DOHH2 (cell line): Measurements from ENCODE around the gene RAET1E.

ENCODE experiments used
- H3F3A ChIP-seq: fragments of 200-600 bp; sonication (generic), shearing (Covaris generic); 2 replicates; pipeline ENCODE4 v1.6.0; 2016; ENCODE audit warnings: antibody characterized with exemption, mild to moderate bottlenecking; ENCODE audit not compliant: control insufficient read depth, insufficient read depth
- H3K27ac ChIP-seq: fragments of 200-600 bp; sonication (generic); 2 replicates; pipeline ENCODE4 v1.5.1; 2014; ENCODE audit warnings: low read depth, mild to moderate bottlenecking, low read length, moderate library complexity
- H3K27me3 ChIP-seq: fragments of 200-600 bp; sonication (generic); 2 replicates; pipeline ENCODE4 v1.6.1; 2014; ENCODE audit warnings: mild to moderate bottlenecking, low read length, mixed read lengths; ENCODE audit not compliant: control insufficient read depth
- H3K36me3 ChIP-seq: fragments of 200-600 bp; sonication (generic); 2 replicates; pipeline ENCODE4 v1.6.1; 2014; ENCODE audit warnings: mild to moderate bottlenecking, low read length, moderate library complexity, mixed read lengths; ENCODE audit not compliant: control insufficient read depth
- H3K4me1 ChIP-seq: fragments of 200-600 bp; sonication (generic); 2 replicates; pipeline ENCODE4 v1.6.1; 2014; ENCODE audit warnings: mild to moderate bottlenecking, low read length, mixed read lengths; ENCODE audit not compliant: control insufficient read depth
- H3K4me2 ChIP-seq: fragments of 200-600 bp; sonication (generic); 2 replicates; pipeline ENCODE4 v1.6.0; 2014; ENCODE audit warnings: mild to moderate bottlenecking, low read length, moderate library complexity
- H3K4me3 ChIP-seq: fragments of 200-600 bp; sonication (generic); 2 replicates; pipeline ENCODE4 v1.5.1; 2014; ENCODE audit warnings: mild to moderate bottlenecking, low read length, mixed read lengths
- H3K79me2 ChIP-seq: fragments of 200-600 bp; sonication (generic); 2 replicates; pipeline ENCODE4 v1.6.1; 2014; ENCODE audit warnings: mild to moderate bottlenecking, low read length, mixed read lengths; ENCODE audit not compliant: control insufficient read depth
- H3K9me2 ChIP-seq: fragments of 200-600 bp; sonication (generic); replicated peaks from 2 replicates; pipeline ENCODE4 v1.6.1; 2014; ENCODE audit warnings: mild to moderate bottlenecking, low read length, mixed read lengths; ENCODE audit not compliant: control insufficient read depth
- H3K9me3 ChIP-seq: fragments of 200-600 bp; sonication (generic); 2 replicates; pipeline ENCODE4 v1.6.1; 2014; ENCODE audit warnings: antibody characterized with exemption, low read length, mixed read lengths; ENCODE audit not compliant: control insufficient read depth, insufficient read depth
- H4K20me1 ChIP-seq: fragments of 200-600 bp; sonication (generic); 2 replicates; pipeline ENCODE4 v1.6.0; 2014; ENCODE audit warnings: low read depth, mild to moderate bottlenecking, antibody characterized with exemption, low read length, moderate library complexity; ENCODE audit not compliant: control insufficient read depth, insufficient read depth
- CTCF ChIP-seq: fragments of 200-600 bp; sonication (generic); IDR thresholded peaks from one replicate; pipeline ENCODE4 v1.5.1; 2014; ENCODE audit warnings: antibody characterized with exemption, mild to moderate bottlenecking, low read depth, low read length; ENCODE audit not compliant: poor library complexity, severe bottlenecking
- EZH2phosphoT487 ChIP-seq: fragments of 200-600 bp; sonication (generic); IDR thresholded peaks from 2 replicates; pipeline ENCODE4 v1.6.1; 2017; ENCODE audit warnings: borderline replicate concordance, mild to moderate bottlenecking, antibody characterized with exemption, low read length, moderate library complexity, mixed read lengths

Gene RAET1E

GRCh38 chr6:149898966-149899365 is 1.1 kb upstream of the RAET1E start:
- no peaks in the 10 kb centered on the region for H4K20me1 ChIP-seq
- H3K79me2 ChIP-seq, result no peaks in the 10 kb centered on the region
- no peaks in the 10 kb centered on the region for H3K9me2 ChIP-seq
- peaks cover 4% of the 10 kb centered on the region for H3K27me3 ChIP-seq
- H3K27ac ChIP-seq, result no peak overlapping the region
- no peaks in the 10 kb centered on the region for H3F3A ChIP-seq
- no peak overlapping the region for H3K4me2 ChIP-seq
- TF ChIP-seq CTCF, result no peak
- no peak for TF ChIP-seq EZH2phosphoT487
- H3K4me1 ChIP-seq, result peaks cover 8% of the 10 kb centered on the region
- no peaks in the 10 kb centered on the region for H3K9me3 ChIP-seq
- no peak overlapping the region for H3K4me3 ChIP-seq
- H3K36me3 ChIP-seq, result no peaks in the 10 kb centered on the region

- H3K36me3 ChIP-seq, result no peaks in the 10 kb centered on the region
- peaks cover 2% of the 10 kb centered on the region; the same call in 1 of the 2 replicates for H3K27me3 ChIP-seq
- H3K4me3 ChIP-seq, result no peak overlapping the region
- TF ChIP-seq EZH2phosphoT487 (no peak), CTCF (no peak)
- H3F3A ChIP-seq, result no peaks in the 10 kb centered on the region
- H3K4me2 ChIP-seq, result no peak overlapping the region
- no peak overlapping the region for H3K27ac ChIP-seq
- H3K9me2 ChIP-seq, result no peaks in the 10 kb centered on the region
- H3K79me2 ChIP-seq, result no peaks in the 10 kb centered on the region
- peaks cover 24% of the 10 kb centered on the region for H3K4me1 ChIP-seq
- H4K20me1 ChIP-seq, result no peaks in the 10 kb centered on the region
- H3K9me3 ChIP-seq, result no peaks in the 10 kb centered on the region
Measured at GRCh38 chr6:149897015-149897697, 757 bp downstream of the RAET1E start.

- no peak for TF ChIP-seq CTCF
- TF ChIP-seq EZH2phosphoT487, result no peak
- Histone ChIP-seq H3K9me3 (peaks cover 3% of the 10 kb centered on the region; the same call in 1 of the 2 replicates), H3K4me3 (no peak overlapping the region), H3K27ac (no peak overlapping the region), H4K20me1 (no peaks in the 10 kb centered on the region), H3K4me1 (peaks cover 29% of the 10 kb centered on the region), H3K9me2 (no peaks in the 10 kb centered on the region), H3K36me3 (no peaks in the 10 kb centered on the region), H3K27me3 (no peaks in the 10 kb centered on the region; the same call in 1 of the 2 replicates), H3F3A (no peaks in the 10 kb centered on the region), H3K79me2 (no peaks in the 10 kb centered on the region), H3K4me2 (no peak overlapping the region)
Measured at GRCh38 chr6:149896491-149896890, 1.4 kb downstream of the RAET1E start.
